K562 (cell line): ENCODE measurements around the gene TNIK.

Experiments
- GTF2F1 ChIP-seq: IDR thresholded peaks from 2 replicates; pipeline ENCODE4 v1.6.1; 2011; ENCODE audit warnings: low read depth, low read length, improper control_type of control experiment
- MXI1 ChIP-seq: IDR thresholded peaks from 2 replicates; pipeline ENCODE4 v1.6.1; 2011; ENCODE audit warnings: low read depth, mild to moderate bottlenecking, improper control_type of control experiment, low read length
- SIX5 ChIP-seq, 2 experiments: IDR thresholded peaks; 2 replicates each; pipeline ENCODE4 v1.6.1; 2011; ENCODE audit warnings: low read length in 2 of 2, borderline replicate concordance in 1 of 2, low read depth in 1 of 2, mild to moderate bottlenecking in 1 of 2, moderate library complexity in 1 of 2; ENCODE audit not compliant: insufficient read depth in 1 of 2
- ZNF140 ChIP-seq: fragments of 250-450 bp; sonication (Bioruptor Pico); IDR thresholded peaks from 2 replicates; pipeline ENCODE4 v1.8.0; 2021; ENCODE audit warnings: moderate library complexity, mild to moderate bottlenecking, inconsistent platforms

- TF ChIP-seq ZNF140 (CRISPR knock-in tag) (no peak), SIX5 (IDR thresholded peaks at IDR 0.05; ENCODE audit: borderline replicate concordance in 1 of 2, insufficient read depth in 1 of 2, low read depth in 1 of 2, low read length in 2 of 2) (no peak), GTF2F1 (no peak), MXI1 (no peak)
Measured at GRCh38 chr3:171255236-171255806, 204.9 kb downstream of the TNIK start.
